K562 (cell line): ENCODE data around the gene SNRPB. TPM values are rescaled to one million over a fixed set of nuclear protein-coding genes. Genes with fewer than 3 reads are reported as not detected.

ENCODE experiments used
- ATAC-seq: fragments of 200-7000 bp; cut with Tn5 transposase; 3 replicates; pipeline ENCODE4 v1.9.1; 2020; ENCODE audit warnings: moderate library complexity
- BruUV-seq: library from RNA; stranded (reverse); fragments of 400-500 nt; replicated peaks from 2 replicates; lab custom pipeline; 2021; lab: Mats Ljungman, UMichigan
- CTCF ChIA-PET: fragments of 300-600 bp; formaldehyde crosslinking; extraction: SDS; loops from one replicate; lab custom pipeline; 2021; ENCODE audit warnings: low intra/inter-chr PET ratio; lab: Yijun Ruan, JAX
- POLR2A ChIA-PET: fragments of 300-600, 350-650 bp; sonication (Branson Sonifier 250); formaldehyde crosslinking; extraction: SDS; loops from one replicate; lab custom pipeline; 2021; ENCODE audit warnings: antibody characterized with exemption, inconsistent platforms; lab: Yijun Ruan, JAX
- DNase-seq, 4 experiments: peaks; one replicate each; pipeline versions ENCODE4 v3.0.0 to v3.0.0-alpha.2; 2011 to 2018; ENCODE audit warnings: low spot score in 3 of 4, mixed read lengths in 3 of 4; ENCODE audit errors: extremely low read depth in 1 of 4
- FAIRE-seq: peaks from 2 replicates; lab custom pipeline; 2011; peaks lifted over from hg19 to GRCh38; lab: Jason Lieb, UNC
- H2AFZ ChIP-seq: 2 replicates; pipeline ENCODE4 v1.6.0; 2011; ENCODE audit warnings: low read depth, low read length, control low read depth, inconsistent platforms
- H3K27ac ChIP-seq: fragments of 200-600 bp; 3 replicates; pipeline ENCODE4 v1.8.0; 2011; ENCODE audit warnings: low read depth, mild to moderate bottlenecking, control low read depth, inconsistent platforms, low read length, moderate library complexity, mixed read lengths; ENCODE audit errors: extremely low read depth
- H3K27me3 ChIP-seq, 2 experiments: fragments of 300-600 bp in 1 of 2; 2 replicates in 1 of 2; 3 replicates in 1 of 2; pipeline versions ENCODE4 v1.6.0 to v1.8.0; 2011; ENCODE audit warnings: inconsistent platforms in 2 of 2, low read length in 2 of 2, mild to moderate bottlenecking in 1 of 2, mixed read lengths in 1 of 2, moderate library complexity in 1 of 2; ENCODE audit not compliant: control insufficient read depth in 2 of 2, insufficient read depth in 2 of 2
- H3K36me3 ChIP-seq: fragments of 300-600 bp; 3 replicates; pipeline ENCODE4 v1.8.0; 2011; ENCODE audit warnings: mild to moderate bottlenecking, low read length, inconsistent platforms; ENCODE audit not compliant: control insufficient read depth, insufficient read depth
- H3K4me1 ChIP-seq, 2 experiments: fragments of 200-600 bp in 1 of 2; replicated peaks in 1 of 2; 2 replicates in 1 of 2; 3 replicates in 1 of 2; pipeline versions ENCODE4 v1.5.1 to v1.8.0; 2011; ENCODE audit warnings: inconsistent platforms in 2 of 2, low read length in 2 of 2, mild to moderate bottlenecking in 1 of 2, mixed read lengths in 1 of 2, moderate library complexity in 1 of 2; ENCODE audit not compliant: control insufficient read depth in 2 of 2, insufficient read depth in 2 of 2
- H3K4me2 ChIP-seq: 2 replicates; pipeline ENCODE4 v1.6.1; 2011; ENCODE audit warnings: low read length, control low read depth, inconsistent platforms, mixed read lengths; ENCODE audit not compliant: insufficient read depth
- H3K4me3 ChIP-seq: fragments of 200-600 bp; sonication (generic), shearing (Covaris generic); 2 replicates; pipeline ENCODE4 v1.5.1; 2016; ENCODE audit warnings: control low read depth, inconsistent platforms
- H3K79me2 ChIP-seq: fragments of 200-600 bp; 3 replicates; pipeline ENCODE4 v1.8.0; 2011; ENCODE audit warnings: low read length, inconsistent platforms; ENCODE audit not compliant: control insufficient read depth, insufficient read depth
- H3K9ac ChIP-seq, 2 experiments: 2 replicates each; pipeline versions ENCODE4 v1.6.0 to v1.6.1; 2011; ENCODE audit warnings: low read depth in 2 of 2, low read length in 2 of 2, control low read depth in 1 of 2, inconsistent platforms in 1 of 2, mild to moderate bottlenecking in 1 of 2, mixed read lengths in 1 of 2; ENCODE audit not compliant: insufficient read depth in 1 of 2
- H3K9me1 ChIP-seq: one replicate; pipeline ENCODE4 v1.6.0; 2011; ENCODE audit warnings: inconsistent platforms, mild to moderate bottlenecking, low read length, moderate library complexity; ENCODE audit not compliant: control insufficient read depth, insufficient read depth
- H3K9me3 ChIP-seq: replicated peaks from 2 replicates; pipeline ENCODE4 v1.5.1; 2011; ENCODE audit warnings: low read depth, low read length, inconsistent platforms; ENCODE audit not compliant: control insufficient read depth, insufficient read depth
- H4K20me1 ChIP-seq: replicated peaks from 2 replicates; pipeline ENCODE4 v1.6.1; 2011; ENCODE audit warnings: low read length, inconsistent platforms, mixed read lengths; ENCODE audit not compliant: control insufficient read depth, insufficient read depth
- IRF1 ChIP-seq: sonication (generic); formaldehyde crosslinking; IDR thresholded peaks from 2 replicates; pipeline ENCODE4 v1.8.0; 2022; ENCODE audit warnings: missing genetic modification reagents, mild to moderate bottlenecking, borderline replicate concordance
- NFXL1 ChIP-seq: fragments of 450-650 bp; formaldehyde crosslinking; IDR thresholded peaks from 2 replicates; pipeline ENCODE4 v1.4.0; 2021; ENCODE audit warnings: mild to moderate bottlenecking
- ZNF24 ChIP-seq: fragments of 450-650 bp; IDR thresholded peaks from 2 replicates; pipeline ENCODE4 v1.6.1; 2016
- ZNF764 ChIP-seq: fragments of 250-450 bp; sonication (Bioruptor Pico); IDR thresholded peaks from 2 replicates; pipeline ENCODE4 v1.4.0; 2020; ENCODE audit warnings: low read depth, mild to moderate bottlenecking, moderate library complexity
- WGBS: fragments of 100-300 bp; shearing (Covaris generic); methylation state at CpG from one replicate; pipeline ENCODE4 v1.1.6; 2016; ENCODE audit warnings: low coverage, mixed read lengths; ENCODE audit not compliant: insufficient coverage; ENCODE audit errors: missing lambda C conversion rate; 5-methylcytosine and 5-hydroxymethylcytosine counted together
- in situ Hi-C: fragments of 300-500 bp; cut with MboI; formaldehyde crosslinking; loops from 4 replicates; pipeline ENCODE4 v1.15.0; 2018; ENCODE audit warnings: inconsistent platforms, mixed read lengths
- intact Hi-C: fragments of 100-400 bp; cut with micrococcal nuclease; formaldehyde crosslinking; loops from 2 replicates; pipeline ENCODE4 v1.14.2; 2022
- polyA plus RNA-seq, 8 experiments: library from polyadenylated mRNA; depleted of rRNA in 4 of 8; stranded (reverse) in 5 of 8; unstranded in 3 of 8; fragments of >200 nt; fragmentation: Nextera tagmentation in 2 of 8; fragmentation: Illumina TruSeq in 1 of 8; extraction: Ambion mirVana in 2 of 8; extraction: Trizol in 1 of 8; gene quantifications; 2 replicates each; pipeline versions ENCODE4 v1.2.1 to v1.2.3, GENCODE V29; 2011 to 2014; ENCODE audit warnings: inconsistent platforms in 1 of 8, missing spikeins in 1 of 8
- total RNA-seq, 7 experiments: library from RNA; depleted of rRNA in 6 of 7; stranded (reverse); fragments of >200 nt in 6 of 7; fragmentation: Illumina TruSeq in 2 of 7; extraction: Trizol in 2 of 7; gene quantifications; 2 replicates each; pipeline versions ENCODE4 v1.2.1 to v1.2.3, GENCODE V29; 2011 to 2021; ENCODE audit warnings: low replicate concordance in 1 of 7
- TF ChIP-seq, protein P1 (sequence below): fragments of 450-650 bp; IDR thresholded peaks from 2 replicates; pipeline ENCODE4 v1.7.0; 2016; ENCODE audit warnings: borderline replicate concordance

Gene SNRPB
- total and polyA plus RNA-seq, 9 of the 15 experiments (the other 6 are each of a cell fraction or from before 2014, with no cell fraction given), result 13.1 to 615 (median 266) TPM

- POLR2A ChIA-PET, result no interaction called here
- in situ Hi-C loops, result no loop called here
- H3K4me1 ChIP-seq, result no peaks in the 10 kb centered on the region
- no peaks in the 10 kb centered on the region for H3K9me1 ChIP-seq
- CTCF ChIA-PET, result no interaction called here
- intact Hi-C loops, result loop anchor here (2.0 to 5.0 kb wide), 5 partner anchors 67 to 691 kb away; no protein-coding TSS in a partner anchor
- H3K36me3 ChIP-seq, result no peaks in the 10 kb centered on the region
- no TSS peak for BruUV-seq
- no peaks in the 10 kb centered on the region for H3K9me3 ChIP-seq
- H3K79me2 ChIP-seq, result no peaks in the 10 kb centered on the region
- peaks cover 0 to 5% of the 10 kb centered on the region in 2 experiments; a peak in 1 of 5 replicates for H3K27me3 ChIP-seq
- no peaks in the 10 kb centered on the region; the same call in 1 of the 2 replicates for H4K20me1 ChIP-seq
- TF ChIP-seq NFXL1 (CRISPR knock-in tag) (no peak), ZNF764 (no peak), IRF1 (CRISPR knock-in tag) (no peak), ZNF24 (peak; percentile 64; the same call in 1 of the 2 replicates)
- TF ChIP-seq, protein P1, sequence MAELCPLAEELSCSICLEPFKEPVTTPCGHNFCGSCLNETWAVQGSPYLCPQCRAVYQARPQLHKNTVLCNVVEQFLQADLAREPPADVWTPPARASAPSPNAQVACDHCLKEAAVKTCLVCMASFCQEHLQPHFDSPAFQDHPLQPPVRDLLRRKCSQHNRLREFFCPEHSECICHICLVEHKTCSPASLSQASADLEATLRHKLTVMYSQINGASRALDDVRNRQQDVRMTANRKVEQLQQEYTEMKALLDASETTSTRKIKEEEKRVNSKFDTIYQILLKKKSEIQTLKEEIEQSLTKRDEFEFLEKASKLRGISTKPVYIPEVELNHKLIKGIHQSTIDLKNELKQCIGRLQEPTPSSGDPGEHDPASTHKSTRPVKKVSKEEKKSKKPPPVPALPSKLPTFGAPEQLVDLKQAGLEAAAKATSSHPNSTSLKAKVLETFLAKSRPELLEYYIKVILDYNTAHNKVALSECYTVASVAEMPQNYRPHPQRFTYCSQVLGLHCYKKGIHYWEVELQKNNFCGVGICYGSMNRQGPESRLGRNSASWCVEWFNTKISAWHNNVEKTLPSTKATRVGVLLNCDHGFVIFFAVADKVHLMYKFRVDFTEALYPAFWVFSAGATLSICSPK, result no peak
- TF ChIP-seq, all 486 proteins: peak for 1
- ATAC-seq (no peak), DNase-seq (no peak), FAIRE-seq (no peak)
- Histone ChIP-seq H2AFZ (no peak overlapping the region), H3K4me3 (no peak overlapping the region), H3K27ac (no peak overlapping the region), H3K9ac (no peak overlapping the region), H3K4me2 (no peak overlapping the region)
- 47% methylated on average over 3 of the region's 3 CpGs for WGBS
Measured at GRCh38 chr20:2453792-2454191, 16.8 kb downstream of the SNRPB start.
